DMS114 treated with DMSO at 0.1 percent for 48 hours (cell line): Measurements from ENCODE around the gene TRIM17.

ENCODE experiments used
- DNase-seq: peaks from one replicate; lab custom pipeline; 2025; ENCODE audit not compliant: unreplicated experiment; lab: John Stamatoyannopoulos, UW

TRIM17 gene

GRCh38 chr1:228402641-228403025 lies 14.0 kb downstream of the TRIM17 start:
- DNase-seq = no peak

GRCh38 chr1:228401782-228402640 lies 14.7 kb downstream of the TRIM17 start:
- DNase-seq = no peak

- no peak for DNase-seq
Observed at GRCh38 chr1:228400692-228401454, 15.8 kb downstream of the TRIM17 start.

- DNase-seq = no peak
Observed at GRCh38 chr1:228400237-228400651, 16.4 kb downstream of the TRIM17 start.

GRCh38 chr1:228399531-228400236 lies 17.0 kb downstream of the TRIM17 start:
- no peak for DNase-seq

- DNase-seq = no peak
Observed at GRCh38 chr1:228398741-228399461, 17.8 kb downstream of the TRIM17 start.

GRCh38 chr1:228397966-228398365 lies 18.7 kb downstream of the TRIM17 start:
- no peak for DNase-seq

GRCh38 chr1:228396770-228397662 lies 19.6 kb downstream of the TRIM17 start:
- no peak for DNase-seq

GRCh38 chr1:228394571-228395394 lies 21.9 kb downstream of the TRIM17 start:
- DNase-seq = no peak

- DNase-seq = no peak
Observed at GRCh38 chr1:228393811-228394570, 22.7 kb downstream of the TRIM17 start.

GRCh38 chr1:228393268-228393701 lies 23.4 kb downstream of the TRIM17 start:
- DNase-seq = no peak

- no peak for DNase-seq
Observed at GRCh38 chr1:228392111-228392936, 24.3 kb downstream of the TRIM17 start.

- DNase-seq = no peak
Observed at GRCh38 chr1:228391411-228392020, 25.1 kb downstream of the TRIM17 start.

GRCh38 chr1:228390649-228391048 lies 26.0 kb downstream of the TRIM17 start:
- no peak for DNase-seq

- DNase-seq = no peak
Observed at GRCh38 chr1:228387321-228387720, 29.3 kb downstream of the TRIM17 start.

GRCh38 chr1:228385232-228385631 lies 31.4 kb downstream of the TRIM17 start:
- no peak for DNase-seq

- no peak for DNase-seq
Observed at GRCh38 chr1:228383773-228384172, 32.9 kb downstream of the TRIM17 start.
